ENCODE measurements around the gene COL6A2.

DNA sequence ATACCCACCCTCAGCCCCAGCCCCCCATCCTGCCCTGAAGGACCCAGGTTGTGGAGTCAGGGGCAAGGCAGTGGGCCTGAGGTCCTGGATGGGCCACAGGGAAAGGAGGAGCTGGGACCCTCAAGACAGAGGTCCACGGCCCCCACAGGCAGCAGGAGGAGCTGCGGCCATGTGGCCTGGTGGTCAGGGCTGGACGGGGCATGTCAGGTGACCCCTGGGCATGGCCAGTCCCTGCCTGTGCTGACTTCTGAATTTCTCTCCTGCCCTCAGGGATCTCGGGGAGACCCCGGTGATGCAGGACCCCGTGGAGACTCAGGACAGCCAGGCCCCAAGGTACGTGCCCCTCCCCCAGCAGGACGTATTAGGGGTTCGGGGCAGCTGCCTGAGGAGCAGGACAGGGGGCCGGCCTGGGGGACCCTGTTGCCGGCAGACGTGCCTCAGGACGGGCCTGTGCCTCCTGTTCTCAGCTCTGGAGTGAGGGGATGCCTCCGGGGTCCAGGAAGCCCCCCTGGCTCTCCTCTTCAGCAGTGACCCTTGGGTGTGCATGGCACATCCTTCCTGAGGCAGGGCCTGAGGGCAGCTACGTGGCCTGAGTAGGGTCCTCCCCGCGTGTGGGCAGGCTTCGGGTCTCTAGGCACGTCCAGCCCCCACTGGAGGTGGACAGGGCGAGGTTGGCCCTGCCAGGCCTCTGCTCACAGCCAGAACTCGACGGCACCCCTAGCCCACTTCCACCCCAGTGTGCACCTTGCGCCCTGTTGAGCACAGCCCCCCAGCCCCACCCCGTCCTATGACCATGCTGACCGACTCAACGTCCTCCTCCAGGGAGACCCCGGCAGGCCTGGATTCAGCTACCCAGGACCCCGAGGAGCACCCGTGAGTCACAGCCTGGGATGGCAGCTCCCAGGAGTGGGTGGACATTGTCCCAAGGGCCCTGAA lies 23.6 kb downstream of the COL6A2 start:
- TF ChIP-seq EP300 (IDR thresholded peaks at IDR 0.05; ENCODE audit: borderline replicate concordance in 1 of 2, low read depth in 1 of 2, low read length in 1 of 2) (no peak), EZH2phosphoT487 (IDR thresholded peaks at IDR 0.05; ENCODE audit: borderline replicate concordance, low read depth) (no peak)
- TF ChIP-seq, protein P1, sequence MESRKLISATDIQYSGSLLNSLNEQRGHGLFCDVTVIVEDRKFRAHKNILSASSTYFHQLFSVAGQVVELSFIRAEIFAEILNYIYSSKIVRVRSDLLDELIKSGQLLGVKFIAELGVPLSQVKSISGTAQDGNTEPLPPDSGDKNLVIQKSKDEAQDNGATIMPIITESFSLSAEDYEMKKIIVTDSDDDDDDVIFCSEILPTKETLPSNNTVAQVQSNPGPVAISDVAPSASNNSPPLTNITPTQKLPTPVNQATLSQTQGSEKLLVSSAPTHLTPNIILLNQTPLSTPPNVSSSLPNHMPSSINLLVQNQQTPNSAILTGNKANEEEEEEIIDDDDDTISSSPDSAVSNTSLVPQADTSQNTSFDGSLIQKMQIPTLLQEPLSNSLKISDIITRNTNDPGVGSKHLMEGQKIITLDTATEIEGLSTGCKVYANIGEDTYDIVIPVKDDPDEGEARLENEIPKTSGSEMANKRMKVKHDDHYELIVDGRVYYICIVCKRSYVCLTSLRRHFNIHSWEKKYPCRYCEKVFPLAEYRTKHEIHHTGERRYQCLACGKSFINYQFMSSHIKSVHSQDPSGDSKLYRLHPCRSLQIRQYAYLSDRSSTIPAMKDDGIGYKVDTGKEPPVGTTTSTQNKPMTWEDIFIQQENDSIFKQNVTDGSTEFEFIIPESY (IDR thresholded peaks at IDR 0.05; ENCODE audit: borderline replicate concordance, low read depth) = no peak
- TF ChIP-seq, protein P2, sequence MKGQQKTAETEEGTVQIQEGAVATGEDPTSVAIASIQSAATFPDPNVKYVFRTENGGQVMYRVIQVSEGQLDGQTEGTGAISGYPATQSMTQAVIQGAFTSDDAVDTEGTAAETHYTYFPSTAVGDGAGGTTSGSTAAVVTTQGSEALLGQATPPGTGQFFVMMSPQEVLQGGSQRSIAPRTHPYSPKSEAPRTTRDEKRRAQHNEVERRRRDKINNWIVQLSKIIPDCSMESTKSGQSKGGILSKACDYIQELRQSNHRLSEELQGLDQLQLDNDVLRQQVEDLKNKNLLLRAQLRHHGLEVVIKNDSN (IDR thresholded peaks at IDR 0.05; ENCODE audit: borderline replicate concordance, low read depth) = no peak
- TF ChIP-seq, protein P3, sequence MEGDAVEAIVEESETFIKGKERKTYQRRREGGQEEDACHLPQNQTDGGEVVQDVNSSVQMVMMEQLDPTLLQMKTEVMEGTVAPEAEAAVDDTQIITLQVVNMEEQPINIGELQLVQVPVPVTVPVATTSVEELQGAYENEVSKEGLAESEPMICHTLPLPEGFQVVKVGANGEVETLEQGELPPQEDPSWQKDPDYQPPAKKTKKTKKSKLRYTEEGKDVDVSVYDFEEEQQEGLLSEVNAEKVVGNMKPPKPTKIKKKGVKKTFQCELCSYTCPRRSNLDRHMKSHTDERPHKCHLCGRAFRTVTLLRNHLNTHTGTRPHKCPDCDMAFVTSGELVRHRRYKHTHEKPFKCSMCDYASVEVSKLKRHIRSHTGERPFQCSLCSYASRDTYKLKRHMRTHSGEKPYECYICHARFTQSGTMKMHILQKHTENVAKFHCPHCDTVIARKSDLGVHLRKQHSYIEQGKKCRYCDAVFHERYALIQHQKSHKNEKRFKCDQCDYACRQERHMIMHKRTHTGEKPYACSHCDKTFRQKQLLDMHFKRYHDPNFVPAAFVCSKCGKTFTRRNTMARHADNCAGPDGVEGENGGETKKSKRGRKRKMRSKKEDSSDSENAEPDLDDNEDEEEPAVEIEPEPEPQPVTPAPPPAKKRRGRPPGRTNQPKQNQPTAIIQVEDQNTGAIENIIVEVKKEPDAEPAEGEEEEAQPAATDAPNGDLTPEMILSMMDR (IDR thresholded peaks at IDR 0.05) = no peak
- TF ChIP-seq, protein P4, sequence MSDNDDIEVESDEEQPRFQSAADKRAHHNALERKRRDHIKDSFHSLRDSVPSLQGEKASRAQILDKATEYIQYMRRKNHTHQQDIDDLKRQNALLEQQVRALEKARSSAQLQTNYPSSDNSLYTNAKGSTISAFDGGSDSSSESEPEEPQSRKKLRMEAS (IDR thresholded peaks at IDR 0.05; ENCODE audit: low read depth) = no peak

Measured in SK-N-SH (cell line).